OCI-LY7 (cell line): ENCODE measurements around the gene RNF144B. TPM values are rescaled to one million over a fixed set of nuclear protein-coding genes. Genes with fewer than 3 reads are reported as not detected.
A peak's percentile ranks its signal among the peaks of the same experiment; 100 is the strongest.
"Not testable (repeated sequence)": the region's sequence is repeated elsewhere in the genome, so short reads cannot be mapped to it uniquely, and the experiment has no call there.

ENCODE experiments used
- BruUV-seq: library from RNA; stranded (reverse); fragments of 400-500 nt; replicated peaks from 2 replicates; lab custom pipeline; 2021; lab: Mats Ljungman, UMichigan
- CTCF ChIA-PET: fragments of 300-600 bp; sonication (Branson Sonifier 250); formaldehyde crosslinking; loops from one replicate; lab custom pipeline; 2022; ENCODE audit warnings: antibody characterized with exemption; ENCODE audit not compliant: unreplicated experiment; lab: Charles Lee
- POLR2A ChIA-PET: fragments of 300-600 bp; sonication (Branson Sonifier 250); formaldehyde crosslinking; loops from one replicate; lab custom pipeline; 2022; ENCODE audit warnings: antibody characterized with exemption; lab: Charles Lee
- DNase-seq: peaks from one replicate; pipeline ENCODE4 v3.0.0-alpha.2; 2015; ENCODE audit warnings: low spot score
- H2AFZ ChIP-seq: fragments of 200-600 bp; sonication (generic), shearing (Covaris generic); 2 replicates; pipeline ENCODE4 v1.6.1; 2014; ENCODE audit warnings: mild to moderate bottlenecking, antibody characterized with exemption, low read length, moderate library complexity
- H3K27ac ChIP-seq: fragments of 200-600 bp; sonication (generic); 2 replicates; pipeline ENCODE4 v1.5.1; 2014; ENCODE audit warnings: mixed run types, low read depth, mild to moderate bottlenecking, moderate library complexity, low read length, inconsistent platforms; ENCODE audit not compliant: poor library complexity, severe bottlenecking
- H3K36me3 ChIP-seq: fragments of 200-600 bp; sonication (generic); 2 replicates; pipeline ENCODE4 v1.6.1; 2014; ENCODE audit warnings: mild to moderate bottlenecking, antibody characterized with exemption, low read length, moderate library complexity, mixed read lengths; ENCODE audit not compliant: insufficient read depth
- H3K4me1 ChIP-seq: fragments of 200-600 bp; sonication (generic); 2 replicates; pipeline ENCODE4 v1.5.1; 2014; ENCODE audit warnings: mild to moderate bottlenecking, low read length; ENCODE audit not compliant: insufficient read depth, poor library complexity, severe bottlenecking
- H3K4me2 ChIP-seq: fragments of 200-600 bp; sonication (generic); 2 replicates; pipeline ENCODE4 v1.6.1; 2014; ENCODE audit warnings: mild to moderate bottlenecking, low read length
- H3K4me3 ChIP-seq: fragments of 200-600 bp; sonication (generic); 2 replicates; pipeline ENCODE4 v1.5.1; 2014; ENCODE audit warnings: mild to moderate bottlenecking, low read depth, low read length; ENCODE audit not compliant: poor library complexity, severe bottlenecking
- H3K79me2 ChIP-seq: fragments of 200-600 bp; sonication (generic); 2 replicates; pipeline ENCODE4 v1.6.1; 2016; ENCODE audit warnings: low read depth, mild to moderate bottlenecking, low read length, moderate library complexity, mixed read lengths; ENCODE audit not compliant: insufficient read depth
- H3K9me2 ChIP-seq: fragments of 200-600 bp; sonication (generic); 2 replicates; pipeline ENCODE4 v1.6.1; 2016; ENCODE audit warnings: mild to moderate bottlenecking, low read length, mixed read lengths; ENCODE audit not compliant: insufficient read depth
- H3K9me3 ChIP-seq: fragments of 200-600 bp; sonication (generic); 2 replicates; pipeline ENCODE4 v1.6.1; 2014; ENCODE audit warnings: mild to moderate bottlenecking, mixed run types, low read length, mixed read lengths
- H4K20me1 ChIP-seq: fragments of 200-600 bp; sonication (generic); 2 replicates; pipeline ENCODE4 v1.6.1; 2014; ENCODE audit warnings: mild to moderate bottlenecking, antibody characterized with exemption, low read length, moderate library complexity, mixed read lengths; ENCODE audit not compliant: insufficient read depth
- CTCF ChIP-seq: fragments of 200-600 bp; sonication (generic); conservative IDR thresholded peaks from 2 replicates; pipeline ENCODE4 v1.5.1; 2014; ENCODE audit warnings: mild to moderate bottlenecking, antibody characterized with exemption, low read length, moderate library complexity, mixed read lengths
- EZH2phosphoT487 ChIP-seq: fragments of 200-600 bp; sonication (generic); IDR thresholded peaks from 2 replicates; pipeline ENCODE4 v1.6.1; 2018; ENCODE audit warnings: low read depth, borderline replicate concordance, mild to moderate bottlenecking, mixed run types, antibody characterized with exemption, low read length, moderate library complexity, mixed read lengths
- intact Hi-C: fragments of 100-400 bp; cut with micrococcal nuclease; formaldehyde crosslinking; loops from one replicate; pipeline ENCODE4 v1.10.0; 2022; ENCODE audit not compliant: unreplicated experiment
- total RNA-seq, 2 experiments: library from RNA; depleted of rRNA in 1 of 2; stranded (reverse); fragments of >200 nt in 1 of 2; shearing (Covaris generic) in 1 of 2; gene quantifications; 2 replicates each; pipeline ENCODE4 v1.2.3, GENCODE V29; 2014 to 2022

The RNF144B gene
- total RNA-seq, 2 experiments from 2014 or later: 83.4 to 151 TPM

- peaks cover 58% of the 10 kb centered on the region for H3K4me1 ChIP-seq
- POLR2A ChIA-PET: interaction anchor here (0.7 to 5.8 kb wide), 13 partner anchors 8 to 141 kb away, joined by 3 to 160 read pairs (median 21); partner anchors contain the start of gene RNF144B
- peaks cover 29% of the 10 kb centered on the region for H3K36me3 ChIP-seq
- TF ChIP-seq EZH2phosphoT487 (no peak), CTCF (no peak)
- H2AFZ ChIP-seq: peak overlapping the region; percentile 58
- peaks cover 45% of the 10 kb centered on the region; the same call in 1 of the 2 replicates for H3K9me3 ChIP-seq
- intact Hi-C loops: loop anchor here (10.0 kb wide), 1 partner anchor 1473 kb away; the partner anchor contains the start of gene ID4
- DNase-seq: peak; percentile 57
- peak overlapping the region; percentile 35 for H3K4me3 ChIP-seq
- BruUV-seq: no TSS peak
- peaks cover 3% of the 10 kb centered on the region; the same call in 1 of the 2 replicates for H3K79me2 ChIP-seq
- CTCF ChIA-PET: interaction anchor here (0.5 to 2.1 kb wide), 3 partner anchors 11 to 19 kb away, joined by 3 to 6 read pairs (median 3); no protein-coding TSS in a partner anchor
- H3K27ac ChIP-seq: peak overlapping the region; percentile 100
- no peaks in the 10 kb centered on the region for H3K9me2 ChIP-seq
- H3K4me2 ChIP-seq: peak overlapping the region; percentile 61
- H4K20me1 ChIP-seq: no peaks in the 10 kb centered on the region
Observed at GRCh38 chr6:18362058-18362561, 25.0 kb upstream of the RNF144B start.

GRCh38 chr6:18363746-18364145 is 23.4 kb upstream of the RNF144B start:
- BruUV-seq: no TSS peak
- H3K9me2 ChIP-seq: no peaks in the 10 kb centered on the region; the same call in 1 of the 2 replicates
- intact Hi-C loops: loop anchor here (10.0 kb wide), 1 partner anchor 1471 kb away; the partner anchor contains the start of gene ID4
- H3K4me1 ChIP-seq: peaks cover 50% of the 10 kb centered on the region
- TF ChIP-seq CTCF: no peak
- TF ChIP-seq EZH2phosphoT487: no peak
- H3K4me3 ChIP-seq: no peak overlapping the region
- peaks cover 38% of the 10 kb centered on the region; the same call in 1 of the 2 replicates for H3K9me3 ChIP-seq
- CTCF ChIA-PET: no interaction called here
- H4K20me1 ChIP-seq: no peaks in the 10 kb centered on the region
- DNase-seq: no peak
- peaks cover 24% of the 10 kb centered on the region for H3K36me3 ChIP-seq
- H3K27ac ChIP-seq: no peak overlapping the region
- no peak overlapping the region for H2AFZ ChIP-seq
- POLR2A ChIA-PET: interaction anchor here (1.0 to 1.8 kb wide), 4 partner anchors 15 to 36 kb away, joined by 4 to 7 read pairs (median 6); partner anchors contain the start of gene RNF144B
- no peak overlapping the region for H3K4me2 ChIP-seq
- peaks cover 3% of the 10 kb centered on the region; the same call in 1 of the 2 replicates for H3K79me2 ChIP-seq

- H3K4me3 ChIP-seq, CTCF ChIA-PET, H4K20me1 ChIP-seq, H3K4me2 ChIP-seq, H2AFZ ChIP-seq, H3K9me2 ChIP-seq, H3K27ac ChIP-seq, BruUV-seq, H3K79me2 ChIP-seq, DNase-seq: not testable (repeated sequence)
- intact Hi-C loops: loop anchor here (10.0 kb wide), 1 partner anchor 1470 kb away; the partner anchor contains the start of gene ID4
- Histone ChIP-seq H3K4me1 (peaks cover 44% of the 10 kb centered on the region), H3K9me3 (peaks cover 38% of the 10 kb centered on the region; the same call in 1 of the 2 replicates), H3K36me3 (peaks cover 24% of the 10 kb centered on the region)
- POLR2A ChIA-PET: interaction anchor here (1.0 to 1.8 kb wide), 5 partner anchors 9 to 37 kb away, joined by 4 to 7 read pairs (median 5); partner anchors contain the start of gene RNF144B
Observed at GRCh38 chr6:18364561-18364960, 22.6 kb upstream of the RNF144B start.
